Activated CD8-positive, alpha-beta memory T cell treated with anti-CD3 and anti-CD28 coated beads for 4 hours (primary cell): Measurements from ENCODE around the gene LRCH1.

Source experiments
- DNase-seq, 2 donors: peaks; one replicate each; pipeline ENCODE4 v3.0.0-alpha.2; 2020; ENCODE audit warnings: low read depth in 2 of 2

Gene LRCH1

GRCh38 chr13:46639033-46639981 is 86.3 kb downstream of the LRCH1 start:
- DNase-seq = no peak

DNA sequence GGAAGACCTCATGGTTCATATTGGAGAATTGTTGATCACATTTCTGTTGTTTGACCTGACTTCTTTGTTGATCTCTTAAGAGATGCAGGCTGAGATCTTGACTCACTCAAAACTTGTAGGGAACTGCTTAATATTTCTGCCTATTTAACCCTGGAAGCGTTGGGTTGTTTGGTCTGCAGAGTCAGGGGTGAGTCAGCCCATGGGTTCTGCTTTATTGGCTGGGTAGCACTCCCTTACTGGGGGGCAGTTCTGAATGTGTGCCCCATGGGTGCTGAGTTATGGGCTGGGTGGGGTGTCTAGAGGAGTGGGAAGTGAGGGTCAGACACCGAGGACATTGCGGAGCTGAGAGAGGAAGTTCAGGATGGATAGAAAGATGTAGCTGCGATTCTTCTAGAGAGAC is 87.9 kb downstream of the LRCH1 start:
- no peak for DNase-seq

DNA sequence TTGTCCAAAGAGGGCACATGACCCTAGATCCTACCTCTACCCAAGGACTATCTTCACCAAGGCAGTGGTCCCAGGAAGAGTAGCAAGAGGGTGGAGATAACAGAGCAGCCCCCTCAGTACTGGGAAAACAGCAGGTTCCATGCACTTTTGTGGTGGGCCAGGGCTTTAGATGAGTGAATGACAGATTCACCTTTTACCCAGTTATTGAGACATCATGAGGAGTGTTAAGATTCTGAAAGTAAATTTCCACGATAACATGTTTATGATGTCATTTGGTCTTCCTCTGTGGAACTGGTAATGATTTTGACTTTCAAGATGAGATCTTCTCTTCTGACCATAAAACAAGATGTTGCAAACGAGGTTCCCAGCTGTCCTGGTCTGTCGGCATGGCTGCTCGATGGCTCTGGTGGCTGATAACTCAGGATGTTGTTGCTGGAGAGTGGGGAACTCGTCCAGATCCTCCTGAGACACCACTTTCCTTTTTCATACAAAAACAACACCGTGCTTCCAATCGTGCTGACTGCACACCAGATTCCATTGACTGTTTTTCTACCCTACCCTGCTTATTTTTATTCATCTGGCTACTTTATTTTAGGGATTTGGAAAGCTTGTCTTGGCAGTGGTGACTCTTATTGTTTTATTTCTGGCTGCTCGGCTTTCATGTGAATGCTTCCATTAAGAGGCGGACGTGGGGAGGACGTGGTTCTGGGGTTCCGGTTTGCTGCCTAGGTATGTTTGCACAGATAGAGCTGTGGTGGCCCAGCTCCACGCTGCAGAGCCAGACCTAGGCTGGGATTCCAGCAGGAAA is 88.5 kb downstream of the LRCH1 start:
- DNase-seq = no peak

GRCh38 chr13:46642254-46642653 is 89.3 kb downstream of the LRCH1 start:
- no peak for DNase-seq

- no peak for DNase-seq
Measured at GRCh38 chr13:46643165-46643777, 90.3 kb downstream of the LRCH1 start.

- DNase-seq = no peak
Measured at GRCh38 chr13:46644816-46645215, 91.8 kb downstream of the LRCH1 start.

DNA sequence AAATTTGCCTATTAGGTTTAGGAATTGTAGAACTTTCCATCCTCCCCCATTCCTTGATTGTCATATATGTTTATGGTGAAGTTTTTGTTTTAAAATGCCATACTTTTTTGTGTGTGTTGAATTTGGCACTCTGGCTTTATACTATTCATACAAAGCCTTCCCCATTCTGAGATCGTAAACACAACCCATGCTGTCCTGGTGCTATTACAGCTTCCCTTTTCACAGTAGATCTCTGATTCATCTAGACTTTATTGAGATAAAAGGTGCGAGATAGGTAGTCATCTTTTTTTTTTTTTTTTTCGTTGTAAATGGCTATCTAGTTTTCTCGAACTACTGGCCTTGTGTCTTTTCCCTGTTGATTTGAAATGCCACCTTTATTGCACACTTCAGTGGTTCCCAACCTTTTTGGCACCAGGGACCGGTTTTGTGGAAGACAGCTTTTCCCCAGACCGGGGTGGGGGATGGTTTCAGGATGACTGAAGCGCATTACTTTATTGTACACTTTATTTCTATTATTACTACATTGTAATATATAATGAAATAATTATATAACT is 94.6 kb downstream of the LRCH1 start:
- no peak for DNase-seq

- no peak for DNase-seq
Measured at GRCh38 chr13:46648166-46648607, 95.2 kb downstream of the LRCH1 start.

GRCh38 chr13:46649816-46650215 is 96.8 kb downstream of the LRCH1 start:
- no peak for DNase-seq

- no peak for DNase-seq
Measured at GRCh38 chr13:46654951-46655350, 102.0 kb downstream of the LRCH1 start.

- DNase-seq = no peak
Measured at GRCh38 chr13:46655377-46656180, 102.6 kb downstream of the LRCH1 start.

DNA sequence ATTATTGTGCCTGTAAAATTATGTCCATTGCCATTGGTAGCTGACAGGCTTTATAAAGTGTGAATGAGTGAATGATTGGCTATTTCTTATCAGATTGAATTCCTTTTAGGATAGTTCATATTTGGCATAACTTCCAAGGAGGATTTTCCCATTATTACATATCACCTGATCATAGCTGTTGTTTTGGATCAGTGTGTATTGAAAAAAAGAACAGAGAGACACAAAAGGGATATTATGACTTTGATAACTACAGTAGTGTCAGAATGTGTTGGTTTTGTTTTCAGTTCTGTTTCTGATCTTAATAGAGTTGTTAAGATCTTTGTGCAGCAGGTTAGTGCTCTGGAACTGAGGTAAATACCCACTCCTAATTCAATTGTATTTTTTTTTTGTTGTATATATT is 103.8 kb downstream of the LRCH1 start:
- DNase-seq = no peak

DNA sequence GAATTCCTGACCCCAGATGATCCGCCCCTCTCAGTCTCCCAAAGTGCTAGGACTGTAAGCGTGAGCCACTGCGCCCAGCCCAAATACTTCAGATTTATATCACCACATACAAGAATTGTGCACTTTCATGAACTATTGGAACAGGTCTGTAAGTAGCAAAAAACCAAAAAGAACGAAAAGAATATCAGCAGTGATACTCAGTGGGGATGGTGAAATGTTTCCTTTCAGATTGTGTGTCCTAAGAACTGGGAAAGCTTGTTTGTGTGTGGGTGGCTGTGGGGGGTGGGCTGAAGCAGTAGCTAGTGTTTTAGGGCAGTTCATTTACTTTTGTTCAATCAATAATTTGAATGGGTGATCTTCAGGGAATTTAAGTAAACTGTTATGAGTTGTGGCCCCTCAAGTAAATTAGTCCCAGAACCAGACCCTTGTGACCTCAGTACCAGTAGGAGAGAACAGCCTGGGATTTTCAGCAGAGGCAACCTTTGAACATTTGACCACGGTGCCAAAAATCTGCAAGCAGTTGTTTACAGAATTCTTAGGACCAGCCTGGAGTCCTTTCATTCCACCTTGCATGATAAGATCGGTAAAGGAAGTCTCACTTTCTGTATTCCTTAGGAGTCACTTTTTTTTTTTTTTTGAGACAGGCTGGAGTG is 106.6 kb downstream of the LRCH1 start:
- DNase-seq = no peak

GRCh38 chr13:46660416-46660815 is 107.4 kb downstream of the LRCH1 start:
- no peak for DNase-seq

GRCh38 chr13:46660857-46661256 is 107.9 kb downstream of the LRCH1 start:
- no peak for DNase-seq

- DNase-seq = no peak
Measured at GRCh38 chr13:46662690-46663089, 109.7 kb downstream of the LRCH1 start.

- no peak for DNase-seq
Measured at GRCh38 chr13:46663206-46664037, 110.5 kb downstream of the LRCH1 start.

GRCh38 chr13:46664195-46664594 is 111.2 kb downstream of the LRCH1 start:
- DNase-seq = no peak

- no peak for DNase-seq
Measured at GRCh38 chr13:46665248-46665632, 112.3 kb downstream of the LRCH1 start.
